Liver (tissue), 9 donors: ENCODE data around the gene SIGLECL1. TPM values are rescaled to one million over a fixed set of nuclear protein-coding genes. Genes with fewer than 3 reads are reported as not detected.

Experiments
- DNase-seq: peaks from one replicate; pipeline ENCODE4 v3.0.0-alpha.2; 2017; ENCODE audit warnings: low spot score
- H3K27ac ChIP-seq, 2 donors: one replicate each; pipeline ENCODE4 v1.7.0; 2013; ENCODE audit warnings: inconsistent platforms in 2 of 2, low read length in 2 of 2, control low read depth in 1 of 2, low read depth in 1 of 2, mild to moderate bottlenecking in 1 of 2
- H3K27me3 ChIP-seq, 4 donors: one replicate each; pipeline versions ENCODE4 v1.6.1 to v1.7.0; 2013; ENCODE audit warnings: low read length in 3 of 4, inconsistent platforms in 1 of 4, mild to moderate bottlenecking in 1 of 4, moderate library complexity in 1 of 4; ENCODE audit not compliant: control insufficient read depth in 4 of 4, insufficient read depth in 4 of 4
- H3K36me3 ChIP-seq, 4 donors: one replicate each; pipeline versions ENCODE4 v1.6.1 to v1.7.0; 2013; ENCODE audit warnings: low read length in 3 of 4, mild to moderate bottlenecking in 3 of 4, low read depth in 1 of 4, moderate library complexity in 1 of 4; ENCODE audit not compliant: control insufficient read depth in 4 of 4, insufficient read depth in 3 of 4
- H3K4me1 ChIP-seq, 4 donors: one replicate each; pipeline versions ENCODE4 v1.6.1 to v1.7.0; 2013; ENCODE audit warnings: low read length in 3 of 4, mild to moderate bottlenecking in 3 of 4, moderate library complexity in 1 of 4; ENCODE audit not compliant: control insufficient read depth in 4 of 4, insufficient read depth in 4 of 4
- H3K4me3 ChIP-seq, 3 donors: one replicate each; pipeline versions ENCODE4 v1.6.1 to v1.7.0; 2013; ENCODE audit warnings: low read length in 3 of 3, control low read depth in 1 of 3, low read depth in 1 of 3, mild to moderate bottlenecking in 1 of 3
- H3K9ac ChIP-seq, 2 donors: one replicate each; pipeline ENCODE4 v1.7.0; 2013; ENCODE audit warnings: low read length in 2 of 2, mild to moderate bottlenecking in 2 of 2, moderate library complexity in 2 of 2, control low read depth in 1 of 2, low read depth in 1 of 2
- H3K9me3 ChIP-seq, 4 donors: one replicate each; pipeline versions ENCODE4 v1.6.1 to v1.7.0; 2013; ENCODE audit warnings: low read length in 3 of 4; ENCODE audit not compliant: control insufficient read depth in 4 of 4
- ATF3 ChIP-seq: IDR thresholded peaks from 2 replicates; pipeline ENCODE4 v1.6.1; 2016; ENCODE audit warnings: antibody characterized with exemption
- CTCF ChIP-seq: fragments of 150-350 bp; IDR thresholded peaks from 2 replicates; pipeline ENCODE4 v1.5.1; 2017; ENCODE audit warnings: improper control_type of control experiment, low read depth, low read length; ENCODE audit not compliant: missing input control
- EGR1 ChIP-seq, 2 donors: IDR thresholded peaks; 2 replicates each; pipeline ENCODE4 v1.6.1; 2016 to 2018; ENCODE audit warnings: antibody characterized with exemption in 2 of 2, low read depth in 2 of 2
- FOXA1 ChIP-seq: IDR thresholded peaks from 2 replicates; pipeline ENCODE4 v1.6.1; 2016; ENCODE audit warnings: antibody characterized with exemption
- FOXA2 ChIP-seq: IDR thresholded peaks from 2 replicates; pipeline ENCODE4 v1.6.1; 2016; ENCODE audit warnings: antibody characterized with exemption
- GABPA ChIP-seq, 2 donors: IDR thresholded peaks in 1 of 2; conservative IDR thresholded peaks in 1 of 2; 2 replicates each; pipeline ENCODE4 v1.6.1; 2016; ENCODE audit warnings: antibody characterized with exemption in 2 of 2, mild to moderate bottlenecking in 1 of 2, moderate library complexity in 1 of 2
- HNF4A ChIP-seq, 2 donors: conservative IDR thresholded peaks; 2 replicates each; pipeline ENCODE4 v1.6.1; 2016; ENCODE audit warnings: antibody characterized with exemption in 2 of 2, mild to moderate bottlenecking in 2 of 2
- HNF4G ChIP-seq: IDR thresholded peaks from 2 replicates; pipeline ENCODE4 v1.6.1; 2016; ENCODE audit warnings: antibody characterized with exemption
- JUND ChIP-seq, 2 donors: IDR thresholded peaks; 2 replicates each; pipeline ENCODE4 v1.6.1; 2016; ENCODE audit warnings: antibody characterized with exemption in 2 of 2
- MAX ChIP-seq: IDR thresholded peaks from 2 replicates; pipeline ENCODE4 v1.6.1; 2016; ENCODE audit warnings: antibody characterized with exemption
- NR2F2 ChIP-seq: IDR thresholded peaks from 2 replicates; pipeline ENCODE4 v1.6.1; 2016; ENCODE audit warnings: antibody characterized with exemption
- RAD21 ChIP-seq, 2 donors: IDR thresholded peaks; 2 replicates each; pipeline ENCODE4 v1.6.1; 2016; ENCODE audit warnings: antibody characterized with exemption in 2 of 2, mild to moderate bottlenecking in 2 of 2
- RXRA ChIP-seq, 2 donors: IDR thresholded peaks; 2 replicates each; pipeline ENCODE4 v1.6.1; 2017 to 2018; ENCODE audit warnings: antibody characterized with exemption in 2 of 2, mild to moderate bottlenecking in 1 of 2
- SP1 ChIP-seq: IDR thresholded peaks from 2 replicates; pipeline ENCODE4 v1.6.1; 2018; ENCODE audit warnings: antibody characterized with exemption, mild to moderate bottlenecking
- TAF1 ChIP-seq: conservative IDR thresholded peaks from 2 replicates; pipeline ENCODE4 v1.6.1; 2016; ENCODE audit warnings: antibody characterized with exemption, mild to moderate bottlenecking
- ZBTB33 ChIP-seq: IDR thresholded peaks from 2 replicates; pipeline ENCODE4 v1.6.1; 2016; ENCODE audit warnings: antibody characterized with exemption
- WGBS: extraction: QIAGEN DNeasy Blood & Tissue Kit; methylation state at CpG from one replicate; pipeline ENCODE4 v1.1.7; 2013; 5-methylcytosine and 5-hydroxymethylcytosine counted together
- polyA plus RNA-seq, 2 donors: library from polyadenylated mRNA; stranded (reverse) in 1 of 2; unstranded in 1 of 2; fragments of 200-250 nt in 1 of 2; fragments of >200 nt in 1 of 2; fragmentation: Nextera tagmentation in 1 of 2; extraction: Ambion mirVana in 1 of 2; gene quantifications; one replicate each; pipeline versions ENCODE4 v1.2.1 to v1.2.3, GENCODE V29; 2013 to 2015
- total RNA-seq, 2 donors: library from RNA; depleted of rRNA; stranded (reverse); fragments of >200 nt; gene quantifications; one replicate each; pipeline ENCODE4 v1.2.3, GENCODE V29; 2014
- donor health status: healthy.
- donor health status: healthy.
- donor health status: healthy.
- donor health status: healthy.
- donor health status: healthy.

The SIGLECL1 gene
- total and polyA plus RNA-seq, 4 donors: 0.05 TPM; not detected in 3

GRCh38 chr19:51296336-51297093 is 45.6 kb downstream of the SIGLECL1 start:
- Histone ChIP-seq H3K36me3 (no peaks in the 10 kb centered on the region), H3K27me3 (peaks cover 0 to 6% (median 2%) of the 10 kb centered on the region in 4 donors), H3K4me3 (no peak overlapping the region), H3K9me3 (no peaks in the 10 kb centered on the region), H3K9ac (no peak overlapping the region), H3K4me1 (no peaks in the 10 kb centered on the region), H3K27ac (no peak overlapping the region)
- no peak for DNase-seq
- TF ChIP-seq ZBTB33: no peak
- TF ChIP-seq RAD21 (IDR thresholded peaks at IDR 0.05): peak in 1 of 2 donors; percentile 37
- TF ChIP-seq EGR1 (IDR thresholded peaks at IDR 0.05; ENCODE audit: low read depth in 2 of 2): no peak
- 45% methylated on average over 9 of the region's 9 CpGs for WGBS

GRCh38 chr19:51297406-51297805 is 46.5 kb downstream of the SIGLECL1 start:
- no peaks in the 10 kb centered on the region for H3K36me3 ChIP-seq
- no peak for DNase-seq
- 59% methylated on average over 5 of the region's 5 CpGs for WGBS
- H3K9ac ChIP-seq: no peak overlapping the region
- H3K27ac ChIP-seq: no peak overlapping the region
- H3K4me1 ChIP-seq: no peaks in the 10 kb centered on the region
- no peaks in the 10 kb centered on the region for H3K9me3 ChIP-seq
- H3K4me3 ChIP-seq: no peak overlapping the region
- no peak for TF ChIP-seq JUND (IDR thresholded peaks at IDR 0.05)
- peaks cover 0 to 6% (median 2%) of the 10 kb centered on the region in 4 donors for H3K27me3 ChIP-seq

- no peaks in the 10 kb centered on the region for H3K4me1 ChIP-seq
- H3K9me3 ChIP-seq: peaks cover 0 to 13% (median 3%) of the 10 kb centered on the region in 4 donors
- H3K4me3 ChIP-seq: no peak overlapping the region
- 65% methylated on average over 7 of the region's 7 CpGs for WGBS
- no peak overlapping the region for H3K9ac ChIP-seq
- H3K36me3 ChIP-seq: no peaks in the 10 kb centered on the region
- H3K27ac ChIP-seq: no peak overlapping the region
- TF ChIP-seq GABPA (IDR thresholded peaks at IDR 0.05 in 1 of 2, conservative IDR thresholded peaks at IDR 0.05 in 1 of 2): no peak
- TF ChIP-seq RXRA (IDR thresholded peaks at IDR 0.05): no peak
- no peak for TF ChIP-seq JUND (IDR thresholded peaks at IDR 0.05)
- TF ChIP-seq NR2F2: no peak
- H3K27me3 ChIP-seq: peaks cover 0 to 2% (median 1%) of the 10 kb centered on the region in 4 donors
- no peak for DNase-seq
Measured at GRCh38 chr19:51301266-51301665, 50.4 kb downstream of the SIGLECL1 start.

GRCh38 chr19:51305479-51305878 is 54.6 kb downstream of the SIGLECL1 start:
- Histone ChIP-seq H3K9ac (no peak overlapping the region), H3K9me3 (peaks cover 4 to 21% (median 10%) of the 10 kb centered on the region in 4 donors), H3K27me3 (peaks cover 0 to 3% (median 2%) of the 10 kb centered on the region in 4 donors), H3K36me3 (no peaks in the 10 kb centered on the region), H3K27ac (no peak overlapping the region), H3K4me3 (no peak overlapping the region), H3K4me1 (no peaks in the 10 kb centered on the region)
- no peak for DNase-seq
- WGBS: 74% methylated on average over 3 of the region's 3 CpGs
- TF ChIP-seq HNF4G: no peak
- TF ChIP-seq FOXA1: no peak
- no peak for TF ChIP-seq ATF3
- no peak for TF ChIP-seq EGR1 (IDR thresholded peaks at IDR 0.05; ENCODE audit: low read depth in 2 of 2)
- no peak for TF ChIP-seq FOXA2
- TF ChIP-seq HNF4A (conservative IDR thresholded peaks at IDR 0.05): no peak
- TF ChIP-seq SP1: no peak
- TF ChIP-seq GABPA (IDR thresholded peaks at IDR 0.05 in 1 of 2, conservative IDR thresholded peaks at IDR 0.05 in 1 of 2): no peak
- TF ChIP-seq TAF1: no peak
- TF ChIP-seq RXRA (IDR thresholded peaks at IDR 0.05): no peak
- TF ChIP-seq MAX: no peak
- no peak for TF ChIP-seq RAD21 (IDR thresholded peaks at IDR 0.05)
- TF ChIP-seq CTCF: no peak
- TF ChIP-seq JUND (IDR thresholded peaks at IDR 0.05): no peak
- no peak for TF ChIP-seq ZBTB33
- no peak for TF ChIP-seq NR2F2
